ENCODE measurements around the gene ODAD4.

The ODAD4 gene

DNA sequence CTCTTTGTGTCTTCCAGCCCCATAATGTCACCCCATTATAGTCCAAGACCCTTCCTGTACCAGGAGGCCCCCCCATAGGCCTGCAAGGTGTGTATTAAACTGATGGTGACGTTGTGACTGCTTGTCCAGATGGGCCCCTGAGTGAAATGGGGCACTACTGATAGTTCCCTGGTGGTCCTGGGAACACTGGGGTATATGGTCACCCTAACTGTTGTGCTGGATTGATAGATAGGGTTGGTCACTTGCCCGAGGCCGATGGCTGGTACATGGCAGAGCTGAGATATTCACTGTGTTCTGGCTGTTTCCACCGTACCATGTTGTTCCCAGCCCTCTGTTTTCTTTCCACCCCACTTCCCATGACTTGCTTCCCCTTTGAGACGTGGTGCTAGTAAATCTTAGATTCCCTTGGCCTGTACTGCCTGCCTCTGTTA, 40.5 kb downstream of the ODAD4 start:
- no peak for DNase-seq (ENCODE audit: low spot score)

- DNase-seq (ENCODE audit: low spot score): no peak
Observed at GRCh38 chr17:41971721-41972523, 41.5 kb downstream of the ODAD4 start.

DNA sequence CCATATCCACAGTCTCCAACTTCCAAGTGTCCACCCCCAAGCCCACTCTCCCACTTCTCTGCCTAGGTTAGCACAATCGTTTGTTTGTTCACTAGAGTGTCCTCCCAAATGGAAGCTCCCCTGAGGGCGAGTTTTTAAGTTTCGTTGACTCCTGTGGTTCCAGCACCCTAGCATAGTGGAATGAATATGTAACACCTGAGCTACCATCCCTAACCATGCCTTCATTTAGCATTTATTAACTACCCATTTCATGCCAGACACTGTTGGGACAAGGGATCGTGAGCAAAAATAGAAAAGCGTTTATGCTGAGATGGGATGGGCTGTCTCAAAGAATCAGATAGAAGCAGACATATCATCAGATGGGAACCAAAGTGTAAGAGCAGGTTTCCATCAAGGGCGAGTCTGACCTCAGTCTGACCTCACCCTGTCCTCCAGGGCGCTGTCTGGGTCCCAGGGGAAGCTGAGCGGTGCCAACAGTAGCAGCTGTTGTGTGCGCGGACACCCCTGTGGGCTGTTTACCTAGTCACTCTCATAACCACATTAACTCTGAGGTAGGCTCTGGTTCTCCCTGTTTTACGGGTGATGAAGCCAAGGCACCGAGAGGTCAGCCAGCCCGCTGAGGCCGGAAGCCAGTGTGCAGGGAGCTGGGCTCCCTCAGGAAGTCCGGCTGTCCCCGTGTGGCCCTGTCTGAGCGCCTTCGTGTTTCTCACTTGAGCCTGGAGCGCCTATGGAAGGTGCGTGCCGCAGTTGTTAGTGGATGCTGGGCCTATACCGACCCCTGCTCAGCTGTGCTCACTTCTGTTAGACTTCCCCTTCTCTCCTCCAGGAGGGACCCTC, 42.4 kb downstream of the ODAD4 start:
- no peak for DNase-seq (ENCODE audit: low spot score)

GRCh38 chr17:41973408-41973811, 43.0 kb downstream of the ODAD4 start:
- no peak for DNase-seq (ENCODE audit: low spot score)

- DNase-seq (ENCODE audit: low spot score): no peak
Observed at GRCh38 chr17:41974031-41974430, 43.6 kb downstream of the ODAD4 start.

- no peak for DNase-seq (ENCODE audit: low spot score)
Observed at GRCh38 chr17:41974658-41975057, 44.2 kb downstream of the ODAD4 start.

GRCh38 chr17:41975099-41976083, 45.0 kb downstream of the ODAD4 start:
- no peak for DNase-seq (ENCODE audit: low spot score)

GRCh38 chr17:41976142-41976768, 45.8 kb downstream of the ODAD4 start:
- no peak for DNase-seq (ENCODE audit: low spot score)

DNA sequence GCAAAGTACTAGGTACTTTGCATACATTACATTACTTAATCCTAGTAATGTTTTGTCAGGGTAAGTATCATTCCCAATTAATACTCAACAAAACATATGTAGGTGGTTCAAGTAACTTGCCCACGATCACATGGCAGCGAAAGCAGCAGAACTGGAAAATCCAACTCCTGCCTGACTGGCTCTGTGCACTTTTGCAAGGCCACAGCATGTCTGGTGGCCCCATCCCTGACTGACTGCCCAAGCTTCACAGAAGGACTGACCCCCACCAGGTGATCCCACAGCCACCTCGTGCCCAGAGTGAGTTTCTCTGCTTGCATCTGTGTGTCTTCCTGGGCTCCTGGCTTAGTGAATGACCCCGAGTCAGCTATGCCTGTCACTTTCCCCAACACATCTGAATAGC, 47.6 kb downstream of the ODAD4 start:
- DNase-seq (ENCODE audit: low spot score): no peak

GRCh38 chr17:41982026-41982760, 51.8 kb downstream of the ODAD4 start:
- no peak for DNase-seq (ENCODE audit: low spot score)

- no peak for DNase-seq (ENCODE audit: low spot score)
Observed at GRCh38 chr17:41984454-41984853, 54.0 kb downstream of the ODAD4 start.

- no peak for DNase-seq (ENCODE audit: low spot score)
Observed at GRCh38 chr17:41985919-41986318, 55.5 kb downstream of the ODAD4 start.

- no peak for DNase-seq (ENCODE audit: low spot score)
Observed at GRCh38 chr17:41986634-41987033, 56.2 kb downstream of the ODAD4 start.

- DNase-seq (ENCODE audit: low spot score): no peak
Observed at GRCh38 chr17:41987642-41988041, 57.2 kb downstream of the ODAD4 start.

DNA sequence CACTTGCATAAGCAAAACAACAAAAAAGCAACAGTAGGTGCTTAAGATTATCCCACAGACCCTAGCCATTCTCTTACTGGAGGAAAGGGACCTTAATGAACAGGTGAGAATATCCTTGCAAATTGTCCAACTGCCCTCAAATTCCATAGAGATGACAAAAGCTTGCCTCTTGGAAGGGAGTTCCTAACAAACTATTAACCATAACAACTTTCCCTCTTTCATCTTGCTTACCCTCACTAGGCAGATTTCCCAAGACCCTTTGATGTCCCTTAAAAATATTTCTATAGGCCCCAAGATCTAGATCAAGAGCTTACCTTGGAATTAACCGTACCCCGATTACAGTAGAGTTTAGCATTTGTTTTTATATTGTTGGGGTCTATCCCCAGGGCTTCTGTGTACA, 58.0 kb downstream of the ODAD4 start:
- no peak for DNase-seq (ENCODE audit: low spot score)

DNA sequence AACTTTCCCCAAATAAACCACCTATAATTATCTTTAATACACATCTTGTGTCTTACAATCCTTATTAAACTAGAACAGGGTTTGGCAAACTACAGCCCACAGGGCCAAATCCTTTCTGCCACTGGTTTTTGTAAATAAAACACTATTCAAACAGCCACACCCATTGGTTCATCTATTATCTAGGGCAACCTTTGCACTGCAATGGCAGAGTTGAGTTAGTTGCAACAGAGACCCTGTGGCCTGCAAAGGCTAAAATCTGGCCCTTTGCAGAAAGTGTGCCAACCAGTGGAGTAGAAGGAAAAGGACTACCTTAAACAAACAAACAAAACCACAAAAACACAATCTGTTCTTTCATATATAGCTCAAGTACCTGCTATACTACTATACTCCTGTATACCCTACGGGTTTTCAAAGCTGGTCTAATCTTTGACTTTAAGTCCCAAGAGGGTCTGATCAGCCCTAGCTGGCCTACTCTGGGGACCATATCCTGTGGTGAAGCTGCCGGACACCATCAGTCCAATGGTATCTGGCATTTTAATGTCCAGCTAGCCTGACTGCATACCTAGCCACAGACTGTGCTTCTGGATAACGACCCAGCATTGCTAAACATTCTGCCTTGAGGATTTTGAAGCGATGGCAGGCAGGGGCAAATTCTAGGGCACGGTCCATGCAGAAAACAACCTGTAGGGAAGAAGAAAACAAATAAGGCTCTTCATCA, 59.4 kb downstream of the ODAD4 start:
- DNase-seq (ENCODE audit: low spot score): no peak

DNA sequence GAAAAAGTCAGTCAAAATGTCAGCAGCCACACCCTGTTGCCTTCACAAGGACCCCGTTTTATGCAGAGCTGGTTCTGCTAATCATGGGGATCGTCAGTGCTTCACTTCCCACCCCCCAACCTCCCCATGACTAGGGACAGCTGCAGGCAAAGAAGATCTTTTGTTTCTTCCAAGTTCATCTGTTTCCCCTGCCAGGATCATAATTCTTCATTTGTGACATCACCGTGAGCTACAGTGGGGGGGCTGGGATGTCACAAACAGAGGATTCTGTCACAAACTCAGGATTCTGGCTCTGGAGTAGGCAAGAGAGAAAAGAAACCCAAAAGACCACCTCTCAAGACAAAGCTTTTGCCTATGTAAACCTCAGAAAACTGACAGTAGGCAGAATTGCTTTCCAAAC, 62.2 kb downstream of the ODAD4 start:
- DNase-seq (ENCODE audit: low spot score): no peak

DNA sequence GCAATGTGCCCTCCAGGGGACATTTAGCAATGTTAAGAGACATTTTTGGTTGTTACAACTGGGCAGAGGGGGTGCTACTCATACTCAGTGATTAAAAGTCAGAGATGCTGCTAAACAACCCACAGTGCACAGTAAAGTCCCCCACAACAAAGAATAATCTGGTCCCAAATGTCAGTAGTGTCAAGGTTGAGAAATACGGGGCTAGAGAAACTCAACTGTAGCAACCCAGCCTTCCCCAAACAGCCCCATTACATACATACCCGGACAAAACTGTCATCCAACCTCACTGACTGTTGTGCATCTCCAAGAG, 66.4 kb downstream of the ODAD4 start:
- no peak for DNase-seq (ENCODE audit: low spot score)

GRCh38 chr17:41998497-41998896, 68.1 kb downstream of the ODAD4 start:
- DNase-seq (ENCODE audit: low spot score): no peak

GRCh38 chr17:42000413-42001133, 70.2 kb downstream of the ODAD4 start:
- no peak for DNase-seq (ENCODE audit: low spot score)
